AG09309 (cell line): ENCODE results near the gene PLEKHG7.

Source experiments
- DNase-seq: peaks from one replicate; pipeline ENCODE4 v3.0.0-alpha.2; 2010; ENCODE audit warnings: low read depth
- H3K4me3 ChIP-seq: 2 replicates; pipeline ENCODE4 v1.5.1; 2011; ENCODE audit warnings: mild to moderate bottlenecking, low read depth, low read length, moderate library complexity; ENCODE audit not compliant: control insufficient read depth
- TF ChIP-seq, protein P1 (sequence below): IDR thresholded peaks from 2 replicates; pipeline ENCODE4 v1.5.1; 2011; ENCODE audit warnings: mild to moderate bottlenecking, low read depth, low read length, inconsistent platforms; ENCODE audit not compliant: insufficient read depth, control insufficient read depth; ENCODE audit errors: missing control alignments

The PLEKHG7 gene

DNA sequence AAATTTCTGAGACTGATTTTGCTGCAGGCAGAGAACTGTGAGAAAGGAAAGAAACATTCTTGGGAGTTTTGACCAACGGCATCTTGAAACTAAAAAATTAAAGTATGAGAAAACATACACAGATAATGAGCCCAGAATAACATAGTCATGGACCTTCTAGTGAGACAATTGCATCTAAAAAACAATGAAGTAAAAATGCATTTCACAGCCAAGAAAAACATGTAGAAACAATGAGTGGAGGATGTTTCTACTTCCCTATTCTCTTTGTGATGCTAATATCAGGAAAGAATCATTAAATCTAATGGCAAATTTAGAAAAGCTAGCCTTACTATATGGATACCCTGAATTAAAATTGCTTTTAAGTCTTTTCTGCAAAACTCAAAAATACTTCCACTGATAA lies 12.2 kb upstream of the PLEKHG7 start:
- no peak for DNase-seq
- H3K4me3 ChIP-seq, result no peak overlapping the region
- TF ChIP-seq, protein P1, sequence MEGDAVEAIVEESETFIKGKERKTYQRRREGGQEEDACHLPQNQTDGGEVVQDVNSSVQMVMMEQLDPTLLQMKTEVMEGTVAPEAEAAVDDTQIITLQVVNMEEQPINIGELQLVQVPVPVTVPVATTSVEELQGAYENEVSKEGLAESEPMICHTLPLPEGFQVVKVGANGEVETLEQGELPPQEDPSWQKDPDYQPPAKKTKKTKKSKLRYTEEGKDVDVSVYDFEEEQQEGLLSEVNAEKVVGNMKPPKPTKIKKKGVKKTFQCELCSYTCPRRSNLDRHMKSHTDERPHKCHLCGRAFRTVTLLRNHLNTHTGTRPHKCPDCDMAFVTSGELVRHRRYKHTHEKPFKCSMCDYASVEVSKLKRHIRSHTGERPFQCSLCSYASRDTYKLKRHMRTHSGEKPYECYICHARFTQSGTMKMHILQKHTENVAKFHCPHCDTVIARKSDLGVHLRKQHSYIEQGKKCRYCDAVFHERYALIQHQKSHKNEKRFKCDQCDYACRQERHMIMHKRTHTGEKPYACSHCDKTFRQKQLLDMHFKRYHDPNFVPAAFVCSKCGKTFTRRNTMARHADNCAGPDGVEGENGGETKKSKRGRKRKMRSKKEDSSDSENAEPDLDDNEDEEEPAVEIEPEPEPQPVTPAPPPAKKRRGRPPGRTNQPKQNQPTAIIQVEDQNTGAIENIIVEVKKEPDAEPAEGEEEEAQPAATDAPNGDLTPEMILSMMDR, result no peak

DNA sequence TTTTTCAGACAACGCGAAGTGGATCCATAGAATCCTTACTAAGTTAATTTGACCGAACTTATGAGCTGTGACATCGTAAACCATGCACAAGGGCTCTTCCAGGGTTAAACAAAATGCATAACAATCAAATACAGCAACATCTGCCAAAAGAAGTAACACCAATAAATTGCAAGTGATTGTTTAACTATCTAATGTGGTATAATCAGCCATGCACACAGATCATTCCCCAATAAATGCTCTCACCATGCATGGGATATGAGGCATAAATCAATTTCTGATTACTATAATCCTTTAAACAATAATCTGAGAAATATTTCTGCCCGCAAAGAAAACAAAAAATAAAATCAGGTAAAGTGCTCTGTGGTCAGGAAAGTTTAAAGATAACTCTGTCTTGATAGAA lies 7.7 kb upstream of the PLEKHG7 start:
- no peak for DNase-seq
- no peak overlapping the region for H3K4me3 ChIP-seq
- TF ChIP-seq, protein P1, result no peak

DNA sequence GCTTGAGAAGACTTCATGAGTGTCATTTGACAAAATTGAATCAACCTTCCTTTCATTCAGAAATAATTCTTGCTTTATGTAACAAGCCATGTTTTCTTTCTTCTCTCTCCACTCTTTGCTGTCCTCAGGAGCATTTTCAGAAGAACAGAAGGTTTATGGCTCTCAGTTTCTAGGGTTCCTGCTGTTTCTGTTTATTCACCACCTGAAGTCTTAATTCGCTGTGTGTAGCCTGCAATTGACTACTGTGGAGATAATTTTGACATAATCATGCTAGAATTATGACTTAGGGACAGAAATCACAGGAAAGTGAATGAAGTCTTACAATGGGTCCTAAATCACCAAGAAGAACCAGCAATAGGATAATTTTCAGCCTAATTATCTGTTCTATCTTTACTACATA lies 7.2 kb upstream of the PLEKHG7 start:
- DNase-seq, result no peak
- no peak overlapping the region for H3K4me3 ChIP-seq
- TF ChIP-seq, protein P1, result no peak

DNA sequence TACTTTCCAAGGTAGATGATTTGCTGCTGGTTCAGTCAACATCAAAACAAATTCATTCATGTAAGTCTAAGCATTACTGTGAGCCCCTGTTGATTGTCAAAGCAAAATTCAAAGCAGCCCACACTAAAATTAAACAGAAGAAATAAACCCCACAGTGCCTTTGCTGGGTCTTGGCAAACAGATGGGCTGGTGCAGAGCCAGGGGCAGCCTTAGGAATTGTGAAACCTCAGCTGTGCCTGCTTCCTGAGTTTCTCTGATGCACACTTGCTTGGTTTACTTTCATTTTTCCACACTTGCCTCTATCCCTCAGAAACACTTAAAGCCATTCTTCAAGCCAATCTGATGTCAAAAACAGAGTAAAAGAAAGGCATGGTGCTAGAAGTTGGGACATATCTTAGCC lies 6.6 kb upstream of the PLEKHG7 start:
- TF ChIP-seq, protein P1, result no peak
- no peak overlapping the region for H3K4me3 ChIP-seq
- peak; percentile 37 for DNase-seq

DNA sequence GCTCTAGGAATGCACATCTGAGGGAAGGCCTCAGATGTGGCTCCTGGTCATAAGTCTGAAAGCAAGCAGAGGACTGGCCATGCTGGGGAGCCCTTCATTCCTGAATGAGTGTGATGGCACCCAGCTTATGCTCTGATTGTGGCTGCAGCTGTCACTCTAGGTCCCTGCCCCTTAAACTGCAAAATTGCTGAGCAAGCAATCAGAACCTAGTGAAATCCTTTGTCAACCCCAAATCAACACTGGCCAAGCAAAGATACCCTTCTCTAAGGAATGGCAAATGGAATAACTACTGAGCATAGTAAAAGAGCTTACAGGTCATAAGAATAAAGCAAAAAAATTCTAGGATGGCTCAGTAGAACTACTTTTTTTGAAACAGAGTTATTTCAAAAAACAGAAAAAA lies 4.3 kb upstream of the PLEKHG7 start:
- TF ChIP-seq, protein P1, result no peak

DNA sequence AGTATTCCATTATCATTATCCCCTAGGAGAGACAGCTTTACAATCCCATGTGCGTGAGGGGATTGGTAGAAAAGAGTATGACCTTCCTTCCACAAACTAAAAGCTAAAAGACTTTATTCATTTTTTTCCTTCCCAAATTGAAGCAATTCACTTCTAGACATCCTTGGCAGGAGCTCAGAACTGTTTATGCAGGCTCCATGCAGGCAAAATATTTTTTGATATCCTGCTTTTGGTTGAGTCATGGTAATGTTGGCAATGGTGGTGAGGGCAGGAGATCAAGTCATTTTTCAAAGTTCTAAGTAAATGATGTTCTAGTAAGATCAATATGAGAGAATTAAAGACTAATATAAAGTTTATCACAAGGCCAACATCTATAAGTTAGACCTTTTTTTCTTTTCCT lies 1.3 kb upstream of the PLEKHG7 start:
- DNase-seq, result no peak
- no peak overlapping the region for H3K4me3 ChIP-seq
- TF ChIP-seq, protein P1, result no peak

More for the DNA sequence above, 4.3 kb upstream of the PLEKHG7 start:
- no peak for DNase-seq
- no peak overlapping the region for H3K4me3 ChIP-seq

DNA sequence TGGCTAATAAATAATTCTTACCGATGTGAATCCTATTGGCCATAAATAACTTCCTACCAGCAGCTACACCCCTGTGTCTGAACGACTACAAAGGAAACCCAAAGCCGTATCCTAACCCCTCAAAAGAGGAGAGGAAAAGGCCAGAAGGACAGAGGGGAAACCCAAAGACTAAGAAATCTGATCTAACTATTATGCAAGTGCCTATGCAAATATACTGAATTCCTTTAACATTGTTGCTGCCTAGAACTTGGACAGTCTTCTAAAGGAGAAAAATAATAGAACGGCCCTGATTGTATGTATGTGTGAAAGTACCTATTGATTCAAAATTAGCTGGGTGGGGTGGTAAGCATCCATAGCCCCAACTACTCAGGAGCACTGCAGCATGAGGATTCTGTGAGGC lies 997 bp downstream of the PLEKHG7 start:
- DNase-seq, result no peak
- TF ChIP-seq, protein P1, result no peak
- no peak overlapping the region for H3K4me3 ChIP-seq
